Amygdala (tissue), 56 donors: ENCODE data around the gene SLC25A10.

Source experiments
- DNase-seq, 56 donors: peaks; one replicate each; lab custom pipeline; 2025; lab: John Stamatoyannopoulos, UW

SLC25A10 gene

GRCh38 chr17:81711814-81712467 is at the start of gene SLC25A10:
Gene SLC25A10 (plus strand): TSS chr17:81712284. CDS start chr17:81712427, 143 bp downstream.
- peak in 42 of 56 donors; percentile 11 to 84 (median 60) for DNase-seq

GRCh38 chr17:81664051-81664470 is 48.0 kb upstream of the SLC25A10 start:
- DNase-seq, result no peak

GRCh38 chr17:81665205-81666091 is 46.6 kb upstream of the SLC25A10 start:
- DNase-seq, result peak in 5 of 56 donors; percentile 7 to 31 (median 18)

GRCh38 chr17:81666092-81666341 is 46.1 kb upstream of the SLC25A10 start:
- DNase-seq, result no peak

- peak; percentile 73 to 97 (median 92) for DNase-seq
Observed at GRCh38 chr17:81666342-81667191, 45.5 kb upstream of the SLC25A10 start, which contains the start of the genes CCDC137 and OXLD1. Gene CCDC137 (plus strand): TSS chr17:81666737. CDS start chr17:81666767, 30 bp downstream. Gene OXLD1 (minus strand): TSS chr17:81666605. CDS start chr17:81666577, 28 bp downstream.

- no peak for DNase-seq
Observed at GRCh38 chr17:81667754-81668153, 44.3 kb upstream of the SLC25A10 start.

GRCh38 chr17:81672504-81672903 is 39.6 kb upstream of the SLC25A10 start:
- DNase-seq, result no peak

GRCh38 chr17:81672954-81673353 is 39.1 kb upstream of the SLC25A10 start:
- DNase-seq, result no peak

GRCh38 chr17:81673561-81674258 is 38.4 kb upstream of the SLC25A10 start:
- DNase-seq, result no peak

- DNase-seq, result peak in 16 of 56 donors; percentile 7 to 50 (median 34)
Observed at GRCh38 chr17:81675515-81676221, 36.4 kb upstream of the SLC25A10 start.

- peak in 5 of 56 donors; percentile 11 to 35 (median 24) for DNase-seq
Observed at GRCh38 chr17:81676906-81677305, 35.2 kb upstream of the SLC25A10 start.

- no peak for DNase-seq
Observed at GRCh38 chr17:81680150-81680549, 31.9 kb upstream of the SLC25A10 start.

GRCh38 chr17:81681672-81682071 is 30.4 kb upstream of the SLC25A10 start:
- peak in 16 of 56 donors; percentile 2 to 58 (median 34) for DNase-seq

- DNase-seq, result no peak
Observed at GRCh38 chr17:81682565-81683207, 29.4 kb upstream of the SLC25A10 start.

- DNase-seq, result peak in 1 of 56 donors; percentile 57
Observed at GRCh38 chr17:81683208-81683583, 28.9 kb upstream of the SLC25A10 start.

- peak; percentile 45 to 99 (median 94) for DNase-seq
Observed at GRCh38 chr17:81683584-81684441, 28.3 kb upstream of the SLC25A10 start, which contains the start of the genes ARL16 and HGS. Gene ARL16 (minus strand): TSS chr17:81683797. CDS start chr17:81683753, 44 bp downstream. Gene HGS (plus strand): TSS chr17:81684011. CDS start chr17:81684067, 56 bp downstream.

- DNase-seq, result no peak
Observed at GRCh38 chr17:81684442-81684911, 27.6 kb upstream of the SLC25A10 start.
